Ovary (tissue), 3 donors: ENCODE measurements around the gene CTSF.

Source experiments
- POLR2A ChIP-seq: fragments of 450-650 bp; IDR thresholded peaks from one replicate; pipeline ENCODE4 v1.6.1; 2017; ENCODE audit warnings: antibody characterized with exemption, mild to moderate bottlenecking, moderate library complexity
- TF ChIP-seq, protein P1 (sequence below), 3 donors: fragments of 450-650 bp in 2 of 3; fragments of 200-600 bp in 1 of 3; IDR thresholded peaks; one replicate each; pipeline versions ENCODE4 v1.5.1 to v1.8.0; 2016 to 2022; ENCODE audit warnings: antibody characterized with exemption in 3 of 3, mild to moderate bottlenecking in 1 of 3
- donor health status: DM: no; HTN: no; CAD: no.

DNA sequence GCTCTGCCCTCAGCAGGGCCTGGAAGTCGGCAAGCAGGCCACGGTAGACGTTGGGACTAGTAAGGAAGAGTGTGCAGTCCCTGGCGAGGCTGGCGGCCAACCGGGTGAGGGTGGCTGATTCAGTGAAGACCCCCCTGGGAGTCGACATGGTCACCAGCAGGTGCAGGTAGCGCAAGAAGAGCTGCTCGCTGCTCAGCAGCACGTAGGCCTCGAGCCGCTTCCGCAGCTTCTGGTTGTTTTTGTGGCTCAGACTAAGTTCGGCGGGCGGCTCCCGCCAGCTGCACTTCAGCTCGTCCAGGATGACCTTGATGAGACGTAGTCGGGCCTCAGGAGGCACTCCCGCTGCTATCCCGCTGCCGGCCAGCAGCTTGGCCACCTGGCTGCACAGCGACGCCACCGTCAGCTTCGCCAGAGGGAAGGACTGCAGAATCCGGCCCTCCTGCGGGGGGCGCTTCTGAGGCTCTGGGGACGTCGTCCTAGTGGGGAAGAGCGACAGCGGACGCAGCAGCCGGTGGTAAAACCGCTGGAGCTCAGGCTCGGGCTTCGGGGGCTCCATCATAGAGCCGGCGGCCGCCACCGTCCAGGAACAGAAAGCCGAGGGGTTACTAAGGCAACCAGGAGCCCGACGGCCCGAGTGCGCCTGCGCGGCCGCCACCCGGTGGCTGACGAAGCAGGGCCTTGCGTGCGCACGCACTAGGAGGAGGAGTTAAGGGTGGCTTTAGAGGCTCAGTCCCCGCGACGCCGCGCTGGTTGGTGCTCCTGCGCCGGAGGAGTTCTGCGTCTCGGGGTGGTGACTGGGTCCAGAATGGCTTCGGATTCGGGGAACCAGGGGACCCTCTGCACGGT lies 24.3 kb upstream of the CTSF start, which contains the start of the genes CCDC87 and CCS:
- peak; percentile 96 for TF ChIP-seq POLR2A
- TF ChIP-seq, protein P1, sequence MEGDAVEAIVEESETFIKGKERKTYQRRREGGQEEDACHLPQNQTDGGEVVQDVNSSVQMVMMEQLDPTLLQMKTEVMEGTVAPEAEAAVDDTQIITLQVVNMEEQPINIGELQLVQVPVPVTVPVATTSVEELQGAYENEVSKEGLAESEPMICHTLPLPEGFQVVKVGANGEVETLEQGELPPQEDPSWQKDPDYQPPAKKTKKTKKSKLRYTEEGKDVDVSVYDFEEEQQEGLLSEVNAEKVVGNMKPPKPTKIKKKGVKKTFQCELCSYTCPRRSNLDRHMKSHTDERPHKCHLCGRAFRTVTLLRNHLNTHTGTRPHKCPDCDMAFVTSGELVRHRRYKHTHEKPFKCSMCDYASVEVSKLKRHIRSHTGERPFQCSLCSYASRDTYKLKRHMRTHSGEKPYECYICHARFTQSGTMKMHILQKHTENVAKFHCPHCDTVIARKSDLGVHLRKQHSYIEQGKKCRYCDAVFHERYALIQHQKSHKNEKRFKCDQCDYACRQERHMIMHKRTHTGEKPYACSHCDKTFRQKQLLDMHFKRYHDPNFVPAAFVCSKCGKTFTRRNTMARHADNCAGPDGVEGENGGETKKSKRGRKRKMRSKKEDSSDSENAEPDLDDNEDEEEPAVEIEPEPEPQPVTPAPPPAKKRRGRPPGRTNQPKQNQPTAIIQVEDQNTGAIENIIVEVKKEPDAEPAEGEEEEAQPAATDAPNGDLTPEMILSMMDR (IDR thresholded peaks at IDR 0.05) = peak; percentile 29 to 84 (median 79)
